Measurements from ENCODE around the gene PHF20. TPM values are rescaled to one million over a fixed set of nuclear protein-coding genes. Genes with fewer than 3 reads are reported as not detected.
A peak's percentile ranks its signal among the peaks of the same experiment; 100 is the strongest.

PHF20 gene
- total and polyA plus RNA-seq, 8 donors: 9.4 to 20.3 (median 12.0) TPM

GRCh38 chr20:35823147-35823546 is 51.3 kb downstream of the PHF20 start:
- no peak for ATAC-seq
- no peak for FAIRE-seq
- H3K4me1 ChIP-seq: no peaks in the 10 kb centered on the region
- H3K9me3 ChIP-seq: no peaks in the 10 kb centered on the region
- no peaks in the 10 kb centered on the region for H3K27me3 ChIP-seq
- no peak overlapping the region for H3K4me3 ChIP-seq
- DNase-seq: no peak
- TF ChIP-seq CTCF (IDR thresholded peaks at IDR 0.05): no peak
- no peaks in the 10 kb centered on the region for H3K36me3 ChIP-seq
- 96 to 97% methylated on average over 6 of the region's 6 CpGs for WGBS, 2 donors
- intact Hi-C loops (cut with DNase I): no loop called here
- H3K27ac ChIP-seq: no peak overlapping the region

- intact Hi-C loops (cut with DNase I): no loop called here
- Histone ChIP-seq H3K27me3 (no peaks in the 10 kb centered on the region), H3K36me3 (no peaks in the 10 kb centered on the region), H3K27ac (no peak overlapping the region), H3K9me3 (no peaks in the 10 kb centered on the region), H3K4me3 (no peak overlapping the region), H3K4me1 (no peaks in the 10 kb centered on the region)
- WGBS, 2 donors: 51 to 70% methylated on average over 2 of the region's 2 CpGs
- FAIRE-seq (no peak), DNase-seq (no peak), ATAC-seq (no peak)
- no peak for TF ChIP-seq CTCF (IDR thresholded peaks at IDR 0.05)
Measured at GRCh38 chr20:35823937-35824336, 52.1 kb downstream of the PHF20 start.

- Histone ChIP-seq H3K27me3 (no peaks in the 10 kb centered on the region), H3K27ac (no peak overlapping the region), H3K9me3 (no peaks in the 10 kb centered on the region), H3K4me1 (no peaks in the 10 kb centered on the region), H3K4me3 (no peak overlapping the region), H3K36me3 (no peaks in the 10 kb centered on the region)
- DNase-seq: no peak
- intact Hi-C loops (cut with DNase I): no loop called here
- no peak for ATAC-seq
- WGBS, 2 donors: 94 to 97% methylated on average over 1 of the region's 1 CpG
- TF ChIP-seq CTCF (IDR thresholded peaks at IDR 0.05): no peak
- no peak for FAIRE-seq
Measured at GRCh38 chr20:35826397-35826998, 54.7 kb downstream of the PHF20 start.

- H3K9me3 ChIP-seq: no peaks in the 10 kb centered on the region
- H3K4me1 ChIP-seq: no peaks in the 10 kb centered on the region
- H3K27me3 ChIP-seq: no peaks in the 10 kb centered on the region
- DNase-seq (no peak), ATAC-seq (peak in 2 of 4 donors; percentile 48 to 62), FAIRE-seq (no peak)
- H3K36me3 ChIP-seq: no peaks in the 10 kb centered on the region
- no peak overlapping the region for H3K27ac ChIP-seq
- 85 to 89% methylated on average over 3 of the region's 3 CpGs for WGBS, 2 donors
- intact Hi-C loops (cut with DNase I): no loop called here
- H3K4me3 ChIP-seq: no peak overlapping the region
- no peak for TF ChIP-seq CTCF (IDR thresholded peaks at IDR 0.05)
Measured at GRCh38 chr20:35828434-35828833, 56.6 kb downstream of the PHF20 start.

GRCh38 chr20:35828916-35829315 is 57.1 kb downstream of the PHF20 start:
- DNase-seq: no peak
- no peak for ATAC-seq
- 95 to 96% methylated on average over 4 of the region's 4 CpGs for WGBS, 2 donors
- FAIRE-seq: no peak
- no peaks in the 10 kb centered on the region for H3K4me1 ChIP-seq
- H3K36me3 ChIP-seq: no peaks in the 10 kb centered on the region
- no peak for TF ChIP-seq CTCF (IDR thresholded peaks at IDR 0.05)
- H3K27me3 ChIP-seq: no peaks in the 10 kb centered on the region
- no peak overlapping the region for H3K27ac ChIP-seq
- H3K4me3 ChIP-seq: no peak overlapping the region
- intact Hi-C loops (cut with DNase I): no loop called here
- no peaks in the 10 kb centered on the region for H3K9me3 ChIP-seq

Data from pancreas (tissue), 10 donors.